H9 (cell line): ENCODE data around the gene MCEMP1. TPM values are rescaled to one million over a fixed set of nuclear protein-coding genes. Genes with fewer than 3 reads are reported as not detected.

Experiments
- DNase-seq: peaks from one replicate; pipeline ENCODE4 v3.0.0-alpha.2; 2017
- H2AFZ ChIP-seq: one replicate; pipeline ENCODE4 v1.6.1; 2013; ENCODE audit warnings: mild to moderate bottlenecking, low read length, control low read depth, moderate library complexity
- H2AK5ac ChIP-seq: 2 replicates; pipeline ENCODE4 v1.6.1; 2013; ENCODE audit warnings: low read length, control low read depth, mixed read lengths; ENCODE audit not compliant: insufficient read length
- H2BK120ac ChIP-seq: one replicate; pipeline ENCODE4 v1.6.1; 2013; ENCODE audit warnings: low read depth, mild to moderate bottlenecking, low read length, control low read depth, inconsistent platforms; ENCODE audit not compliant: poor library complexity, severe bottlenecking
- H2BK12ac ChIP-seq: 2 replicates; pipeline ENCODE4 v1.6.1; 2013; ENCODE audit warnings: low read length, control low read depth, mixed read lengths, low read depth; ENCODE audit not compliant: insufficient read length
- H2BK15ac ChIP-seq: 2 replicates; pipeline ENCODE4 v1.6.1; 2013; ENCODE audit warnings: low read depth, low read length, control low read depth
- H2BK20ac ChIP-seq: one replicate; pipeline ENCODE4 v1.6.1; 2013; ENCODE audit warnings: low read depth, mild to moderate bottlenecking, low read length, control low read depth, inconsistent platforms; ENCODE audit not compliant: poor library complexity, severe bottlenecking
- H2BK5ac ChIP-seq: 2 replicates; pipeline ENCODE4 v1.6.1; 2013; ENCODE audit warnings: low read length, control low read depth, mixed read lengths; ENCODE audit not compliant: insufficient read length
- H3K14ac ChIP-seq: 2 replicates; pipeline ENCODE4 v1.6.1; 2013; ENCODE audit warnings: low read length, control low read depth; ENCODE audit not compliant: insufficient read depth
- H3K18ac ChIP-seq: 2 replicates; pipeline ENCODE4 v1.6.1; 2013; ENCODE audit warnings: low read depth, mild to moderate bottlenecking, mixed read lengths, low read length, control low read depth; ENCODE audit not compliant: insufficient read length
- H3K23ac ChIP-seq: 2 replicates; pipeline ENCODE4 v1.6.1; 2013; ENCODE audit warnings: low read length, control low read depth, mixed read lengths, low read depth; ENCODE audit not compliant: insufficient read length
- H3K23me2 ChIP-seq: 2 replicates; pipeline ENCODE4 v1.6.1; 2013; ENCODE audit warnings: low read depth, mild to moderate bottlenecking, mixed read lengths, low read length, control low read depth; ENCODE audit not compliant: insufficient read length, poor library complexity, severe bottlenecking
- H3K27ac ChIP-seq: 2 replicates; pipeline ENCODE4 v1.5.1; 2013; ENCODE audit warnings: low read length, control low read depth, mixed read lengths, low read depth; ENCODE audit not compliant: insufficient read length
- H3K27me3 ChIP-seq: 2 replicates; pipeline ENCODE4 v1.6.1; 2013; ENCODE audit warnings: low read length, control low read depth, inconsistent platforms; ENCODE audit not compliant: insufficient read depth
- H3K4ac ChIP-seq: 2 replicates; pipeline ENCODE4 v1.6.1; 2013; ENCODE audit warnings: low read depth, mild to moderate bottlenecking, control low read depth, inconsistent platforms, low read length, moderate library complexity
- H3K4me1 ChIP-seq: 2 replicates; pipeline ENCODE4 v1.6.1; 2013; ENCODE audit warnings: low read length, control low read depth, inconsistent platforms; ENCODE audit not compliant: insufficient read depth
- H3K4me2 ChIP-seq: 2 replicates; pipeline ENCODE4 v1.6.1; 2013; ENCODE audit warnings: low read length, control low read depth, mixed read lengths; ENCODE audit not compliant: insufficient read length, insufficient read depth
- H3K56ac ChIP-seq: 2 replicates; pipeline ENCODE4 v1.6.1; 2013; ENCODE audit warnings: low read depth, mild to moderate bottlenecking, mixed read lengths, low read length, control low read depth; ENCODE audit not compliant: insufficient read length
- H3K79me1 ChIP-seq: 2 replicates; pipeline ENCODE4 v1.6.1; 2013; ENCODE audit warnings: low read depth, mild to moderate bottlenecking, moderate library complexity, low read length, control low read depth, inconsistent platforms; ENCODE audit not compliant: insufficient read depth, poor library complexity, severe bottlenecking
- H3K79me2 ChIP-seq: 2 replicates; pipeline ENCODE4 v1.6.1; 2013; ENCODE audit warnings: low read length, control low read depth, inconsistent platforms; ENCODE audit not compliant: insufficient read depth
- H3K9ac ChIP-seq: 2 replicates; pipeline ENCODE4 v1.6.1; 2013; ENCODE audit warnings: low read length, control low read depth, mixed read lengths; ENCODE audit not compliant: insufficient read length; ENCODE audit errors: extremely low read depth
- H3K9me3 ChIP-seq: one replicate; pipeline ENCODE4 v1.6.1; 2013; ENCODE audit warnings: low read depth, low read length, inconsistent platforms; ENCODE audit not compliant: control insufficient read depth
- H3T11ph ChIP-seq: one replicate; pipeline ENCODE4 v1.6.1; 2013; ENCODE audit warnings: mild to moderate bottlenecking, low read length, control low read depth, inconsistent platforms
- H4K20me1 ChIP-seq: one replicate; pipeline ENCODE4 v1.6.1; 2013; ENCODE audit not compliant: control insufficient read depth, insufficient read length, insufficient read depth
- H4K5ac ChIP-seq: 2 replicates; pipeline ENCODE4 v1.6.1; 2013; ENCODE audit warnings: low read depth, mild to moderate bottlenecking, mixed read lengths, low read length, control low read depth; ENCODE audit not compliant: insufficient read length
- H4K8ac ChIP-seq: replicated peaks from 2 replicates; pipeline ENCODE4 v1.6.1; 2013; ENCODE audit warnings: low read length, control low read depth, mixed read lengths, low read depth; ENCODE audit not compliant: insufficient read length
- H4K91ac ChIP-seq: 2 replicates; pipeline ENCODE4 v1.6.1; 2013; ENCODE audit warnings: low read depth, mild to moderate bottlenecking, moderate library complexity, mixed read lengths, low read length, control low read depth; ENCODE audit not compliant: insufficient read length
- H3K27ac Mint-ChIP-seq, 3 experiments: 2 replicates in 2 of 3; 3 replicates in 1 of 3; pipeline ENCODE4 v1.8.0; 2020 to 2021; ENCODE audit warnings: mixed read lengths in 3 of 3, mild to moderate bottlenecking in 1 of 3, moderate library complexity in 1 of 3
- H3K27me3 Mint-ChIP-seq: 2 replicates; pipeline ENCODE4 v1.8.0; 2021; ENCODE audit warnings: low read depth, mild to moderate bottlenecking, moderate library complexity, mixed read lengths
- H3K36me3 Mint-ChIP-seq, 3 experiments: 2 replicates in 2 of 3; 3 replicates in 1 of 3; pipeline ENCODE4 v1.8.0; 2020 to 2021; ENCODE audit warnings: low read depth in 3 of 3, mixed read lengths in 3 of 3; ENCODE audit not compliant: insufficient read depth in 1 of 3
- H3K4me1 Mint-ChIP-seq, 2 experiments: 2 replicates each; pipeline ENCODE4 v1.8.0; 2020; ENCODE audit warnings: mixed read lengths in 2 of 2
- H3K4me3 Mint-ChIP-seq, 2 experiments: 2 replicates in 1 of 2; 3 replicates in 1 of 2; pipeline ENCODE4 v1.8.0; 2020 to 2021; ENCODE audit warnings: mild to moderate bottlenecking in 2 of 2, mixed read lengths in 2 of 2, moderate library complexity in 1 of 2
- H3K9me3 Mint-ChIP-seq, 2 experiments: 2 replicates in 1 of 2; 3 replicates in 1 of 2; pipeline ENCODE4 v1.8.0; 2020; ENCODE audit warnings: mild to moderate bottlenecking in 2 of 2, mixed read lengths in 2 of 2, moderate library complexity in 1 of 2
- CTCF ChIP-seq: fragments of 200-600 bp; sonication (generic); conservative IDR thresholded peaks from 3 replicates; pipeline ENCODE4 v1.8.0; 2021; ENCODE audit warnings: antibody characterized with exemption, mild to moderate bottlenecking
- WGBS: extraction: QIAGEN DNeasy Blood & Tissue Kit; methylation state at CpG from one replicate; pipeline ENCODE4 v1.1.7; 2013; ENCODE audit warnings: missing lambda C conversion rate, low lambda C conversion rate, mixed read lengths; ENCODE audit not compliant: insufficient read length; ENCODE audit errors: extremely low coverage; 5-methylcytosine and 5-hydroxymethylcytosine counted together
- total RNA-seq: library from RNA; stranded (reverse); gene quantifications from 2 replicates; pipeline ENCODE4 v1.2.1, GENCODE V29; 2021

MCEMP1 gene
- total RNA-seq, 1 experiment from 2014 or later, result not detected

GRCh38 chr19:7729211-7729610 lies 52.3 kb downstream of the MCEMP1 start:
- Histone ChIP-seq H4K20me1 (no peaks in the 10 kb centered on the region), H4K5ac (no peak overlapping the region), H2AK5ac (no peak overlapping the region), H3K27me3 (peaks cover 18% of the 10 kb centered on the region; the same call in 1 of the 2 replicates), H3K79me1 (no peaks in the 10 kb centered on the region), H3K4ac (no peak overlapping the region), H2BK12ac (no peak overlapping the region), H3K4me2 (peak overlapping the region; percentile 65), H3K27ac (no peak overlapping the region), H3K56ac (no peak overlapping the region), H2BK5ac (no peak overlapping the region), H3K23me2 (peaks cover 7% of the 10 kb centered on the region), H2AFZ (no peak overlapping the region), H2BK120ac (no peak overlapping the region), H3K9ac (no peak overlapping the region), H2BK20ac (no peak overlapping the region), H3K18ac (no peak overlapping the region), H3K14ac (no peak overlapping the region), H3K4me1 (no peaks in the 10 kb centered on the region), H3T11ph (no peak overlapping the region), H4K8ac (no peak overlapping the region), H4K91ac (no peak overlapping the region), H2BK15ac (no peak overlapping the region), H3K79me2 (no peaks in the 10 kb centered on the region), H3K9me3 (no peaks in the 10 kb centered on the region), H3K23ac (no peak overlapping the region)
- Mint-ChIP-seq H3K36me3 (no peaks in the 10 kb centered on the region), H3K27ac (no peak overlapping the region), H3K9me3 (peaks cover 0 to 3% of the 10 kb centered on the region in 2 experiments; a peak in 2 of 5 replicates), H3K4me3 (peak overlapping the region in 1 of 2 experiments; percentile 83; a peak in 2 of 5 replicates), H3K27me3 (peaks cover 87% of the 10 kb centered on the region), H3K4me1 (peaks cover 10 to 21% of the 10 kb centered on the region in 2 experiments)
- peak; percentile 54 for DNase-seq
- TF ChIP-seq CTCF, result no peak
- WGBS, result no CpG with 5 or more reads among the region's 16 CpGs

Other genes with a start within 250 kb of the MCEMP1 start
- gene PEX11G, start 188.1 kb upstream of the MCEMP1 start, total RNA-seq, result 2.4 and 2.8 TPM in 2 replicates
- 40.5 and 41.5 TPM in 2 replicates for gene ZNF358, start 161.0 kb upstream of the MCEMP1 start, total RNA-seq
- 15.7 and 18.7 TPM in 2 replicates for gene MCOLN1, start 154.5 kb upstream of the MCEMP1 start, total RNA-seq
- gene PNPLA6, start 141.4 kb upstream of the MCEMP1 start, total RNA-seq, result 130 and 135 TPM in 2 replicates
- 28.4 and 31.3 TPM in 2 replicates for gene CAMSAP3, start 81.2 kb upstream of the MCEMP1 start, total RNA-seq
- 48.0 and 50.6 TPM in 2 replicates for gene XAB2, start 47.5 kb upstream of the MCEMP1 start, total RNA-seq
- gene PET100, start 47.3 kb upstream of the MCEMP1 start, total RNA-seq, result 129 and 143 TPM in 2 replicates
- not detected in 2 replicates for gene PCP2, start 43.4 kb upstream of the MCEMP1 start, total RNA-seq
- gene STXBP2, start 40.0 kb upstream of the MCEMP1 start, total RNA-seq, result 80.3 and 92.5 TPM in 2 replicates
- not detected in 2 replicates for gene RETN, start 8.0 kb upstream of the MCEMP1 start, total RNA-seq
- 77.4 and 87.8 TPM in 2 replicates for gene TRAPPC5, start 3.7 kb downstream of the MCEMP1 start, total RNA-seq
- gene FCER2, start 25.0 kb downstream of the MCEMP1 start, total RNA-seq, result not detected in 2 replicates
- 0.26 TPM in 1 of 2 replicates, not detected in the other for gene CLEC4G, start 55.0 kb downstream of the MCEMP1 start, total RNA-seq
- not detected in 2 replicates for gene CD209, start 70.4 kb downstream of the MCEMP1 start, total RNA-seq
- gene CLEC4M, start 86.2 kb downstream of the MCEMP1 start, total RNA-seq, result not detected in 2 replicates
- gene EVI5L, start 153.1 kb downstream of the MCEMP1 start, total RNA-seq, result 7.1 and 7.8 TPM in 2 replicates
- 20.4 and 21.4 TPM in 2 replicates for gene PRR36, start 197.3 kb downstream of the MCEMP1 start, total RNA-seq
- gene LRRC8E, start 211.4 kb downstream of the MCEMP1 start, total RNA-seq, result 4.6 and 4.8 TPM in 2 replicates
- 47.2 and 48.1 TPM in 2 replicates for gene MAP2K7, start 226.8 kb downstream of the MCEMP1 start, total RNA-seq
- 5.5 and 6.5 TPM in 2 replicates for gene TGFBR3L, start 237.7 kb downstream of the MCEMP1 start, total RNA-seq
- 17.1 and 17.8 TPM in 2 replicates for gene SNAPC2, start 243.2 kb downstream of the MCEMP1 start, total RNA-seq
- 22.7 and 24.5 TPM in 2 replicates for gene CTXN1, start 249.0 kb downstream of the MCEMP1 start, total RNA-seq